ENCODE data around the gene FZD4. TPM values are rescaled to one million over a fixed set of nuclear protein-coding genes. Genes with fewer than 3 reads are reported as not detected.

The FZD4 gene
- total and polyA plus RNA-seq, 10 of the 15 experiments (the other 5 are each of a cell fraction or from before 2014, with no cell fraction given) = under 0.01 to 0.13 (median 0.01) TPM; not detected in 6

- Histone ChIP-seq H3K4me1 (ENCODE audit: control insufficient read depth, insufficient read depth, low read length) (no peaks in the 10 kb centered on the region), H2AFZ (ENCODE audit: control insufficient read depth, low read depth, low read length) (no peak overlapping the region), H3K36me3 (ENCODE audit: control insufficient read depth in 2 of 2, insufficient read depth in 2 of 2, low read length in 1 of 2) (no peaks in the 10 kb centered on the region; a peak in 1 of 4 replicates), H3K9ac (ENCODE audit: control insufficient read depth, insufficient read depth, low read length) (no peak overlapping the region), H3K9me3 (replicated peaks; ENCODE audit: control insufficient read depth, insufficient read depth, low read length) (no peaks in the 10 kb centered on the region; the same call in 2 of the 3 replicates), H3K27ac (ENCODE audit: control insufficient read depth, insufficient read depth) (no peak overlapping the region), H3K4me2 (ENCODE audit: control insufficient read depth, insufficient read depth) (no peak overlapping the region), H4K20me1 (ENCODE audit: control insufficient read depth, insufficient read depth) (no peaks in the 10 kb centered on the region), H3K4me3 (no peak overlapping the region), H3K27me3 (replicated peaks in 1 of 2; ENCODE audit: control insufficient read depth in 2 of 2, insufficient read depth in 2 of 2, low read length in 1 of 2) (0 out of 4 replicates have a peak, but pooled peaks cover 0 to 3% of the 10 kb centered on the region in 2 experiments), H3K79me2 (ENCODE audit: control insufficient read depth, insufficient read depth, low read length) (no peaks in the 10 kb centered on the region)
- intact Hi-C loops (cut with micrococcal nuclease; ENCODE audit: unreplicated experiment) = loop anchor here (1.0 kb wide), 1 partner anchor 313 kb away; no protein-coding TSS in a partner anchor
- TF ChIP-seq ETV6 (conservative IDR thresholded peaks at IDR 0.05 in 1 of 2, IDR thresholded peaks at IDR 0.05 in 1 of 2; ENCODE audit: borderline replicate concordance in 1 of 2, low read depth in 1 of 2) (no peak), IRF4 (IDR thresholded peaks at IDR 0.05; ENCODE audit: low read depth, low read length) (no peak), ZNF384 (IDR thresholded peaks at IDR 0.05; ENCODE audit: borderline replicate concordance, low read depth, low read length) (no peak)
- CTCF ChIA-PET = interaction anchor here (0.6 to 1.9 kb wide), 4 partner anchors 312 to 510 kb away, joined by 3 to 6 read pairs (median 4); no protein-coding TSS in a partner anchor
- no peak for ATAC-seq
- POLR2A ChIA-PET = no interaction called here
- WGBS (ENCODE audit: insufficient coverage, insufficient replicate concordance, low lambda C conversion rate, missing lambda C conversion rate) = 40% methylated on average over 6 of the region's 6 CpGs
- RAD21 ChIA-PET (ENCODE audit: unreplicated experiment) = interaction anchor here (1.2 kb wide), 1 partner anchor 23 kb away, joined by 3 read pairs; the partner anchor contains the start of gene FZD4
- DNase-seq (ENCODE audit: low read depth, low spot score) = no peak
- in situ Hi-C loops (cut with MboI) = no loop called here
- no peak for FAIRE-seq
- SMC1A ChIA-PET (ENCODE audit: uncharacterized antibody, unreplicated experiment) = interaction anchor here (0.6 kb wide), 1 partner anchor 311 kb away, joined by 4 read pairs; no protein-coding TSS in a partner anchor
- BruUV-seq (replicated peaks) = no TSS peak
Measured at GRCh38 chr11:86977441-86978050, 22.4 kb upstream of the FZD4 start.

GRCh38 chr11:86972734-86973133 lies 17.5 kb upstream of the FZD4 start:
- Histone ChIP-seq H3K79me2 (ENCODE audit: control insufficient read depth, insufficient read depth, low read length) (no peaks in the 10 kb centered on the region), H3K4me1 (ENCODE audit: control insufficient read depth, insufficient read depth, low read length) (no peaks in the 10 kb centered on the region), H3K27ac (ENCODE audit: control insufficient read depth, insufficient read depth) (no peak overlapping the region), H4K20me1 (ENCODE audit: control insufficient read depth, insufficient read depth) (no peaks in the 10 kb centered on the region), H2AFZ (ENCODE audit: control insufficient read depth, low read depth, low read length) (no peak overlapping the region), H3K4me2 (ENCODE audit: control insufficient read depth, insufficient read depth) (no peak overlapping the region), H3K27me3 (replicated peaks in 1 of 2; ENCODE audit: control insufficient read depth in 2 of 2, insufficient read depth in 2 of 2, low read length in 1 of 2) (no peaks in the 10 kb centered on the region; a peak in 1 of 4 replicates), H3K36me3 (ENCODE audit: control insufficient read depth in 2 of 2, insufficient read depth in 2 of 2, low read length in 1 of 2) (no peaks in the 10 kb centered on the region), H3K9me3 (replicated peaks; ENCODE audit: control insufficient read depth, insufficient read depth, low read length) (no peaks in the 10 kb centered on the region; the same call in 2 of the 3 replicates), H3K4me3 (no peak overlapping the region), H3K9ac (ENCODE audit: control insufficient read depth, insufficient read depth, low read length) (no peak overlapping the region)
- in situ Hi-C loops (cut with MboI) (no loop called here), intact Hi-C loops (cut with micrococcal nuclease; ENCODE audit: unreplicated experiment) (no loop called here)
- ChIA-PET SMC1A (ENCODE audit: uncharacterized antibody, unreplicated experiment) (no interaction called here), POLR2A (no interaction called here), CTCF (no interaction called here), RAD21 (ENCODE audit: unreplicated experiment) (interaction anchor here (1.3 kb wide), 1 partner anchor 34 kb away, joined by 3 read pairs; no protein-coding TSS in a partner anchor)
- no TSS peak for BruUV-seq (replicated peaks)
- FAIRE-seq (no peak), DNase-seq (ENCODE audit: low read depth, low spot score) (no peak), ATAC-seq (no peak)
- TF ChIP-seq ZZZ3 (IDR thresholded peaks at IDR 0.05; ENCODE audit: control insufficient read depth, insufficient read length, low read depth) (no peak), RCOR1 (conservative IDR thresholded peaks at IDR 0.05; ENCODE audit: low read depth, low read length) (no peak), RBBP5 (conservative IDR thresholded peaks at IDR 0.05) (no peak), POU2F2 (IDR thresholded peaks at IDR 0.05; ENCODE audit: borderline replicate concordance, low read depth, low read length) (no peak), HDGF (IDR thresholded peaks at IDR 0.05) (no peak), POLR2AphosphoS2 (IDR thresholded peaks at IDR 0.05; ENCODE audit: low read depth, low read length) (no peak), ZNF274 (IDR thresholded peaks at IDR 0.05; ENCODE audit: insufficient read depth, insufficient read length) (no peak), FOXK2 (IDR thresholded peaks at IDR 0.05) (no peak), JUNB (IDR thresholded peaks at IDR 0.05) (no peak), USF1 (IDR thresholded peaks at IDR 0.05; ENCODE audit: borderline replicate concordance, extremely low read length, insufficient read depth, low read depth, low read length) (no peak)
- 0% methylated on average over 1 of the region's 1 CpG for WGBS (ENCODE audit: insufficient coverage, insufficient replicate concordance, low lambda C conversion rate, missing lambda C conversion rate)

Data from GM12878 (cell line).